ENCODE results near the gene CST2.
"Not testable (repeated sequence)": the region's sequence is repeated elsewhere in the genome, so short reads cannot be mapped to it uniquely, and the experiment has no call there.

The CST2 gene

GRCh38 chr20:23835716-23836115 is 9.2 kb upstream of the CST2 start:
- Histone ChIP-seq H3K27me3 (ENCODE audit: low read length) (no peaks in the 10 kb centered on the region), H3K9me3 (ENCODE audit: insufficient read depth, low read length) (no peaks in the 10 kb centered on the region), H4K20me1 (ENCODE audit: low read depth, low read length) (no peaks in the 10 kb centered on the region), H3K4me3 (ENCODE audit: insufficient read depth, low read length, poor library complexity, severe bottlenecking) (no peak overlapping the region), H2AFZ (ENCODE audit: low read depth, low read length, severe bottlenecking) (no peak overlapping the region), H3F3A (ENCODE audit: insufficient read depth) (no peaks in the 10 kb centered on the region), H3K36me3 (ENCODE audit: low read length) (no peaks in the 10 kb centered on the region), H3K9ac (ENCODE audit: low read length) (no peak overlapping the region), H3K79me2 (ENCODE audit: insufficient read depth, low read length) (no peaks in the 10 kb centered on the region), H3K9me2 (replicated peaks; ENCODE audit: insufficient read depth, low read length) (no peaks in the 10 kb centered on the region), H3K4me2 (ENCODE audit: low read depth, low read length, poor library complexity, severe bottlenecking) (no peak overlapping the region), H3K27ac (ENCODE audit: low read depth, low read length) (no peak overlapping the region)
- TF ChIP-seq EZH2phosphoT487 (conservative IDR thresholded peaks at IDR 0.05; ENCODE audit: low read length): no peak
- TF ChIP-seq, protein P1, sequence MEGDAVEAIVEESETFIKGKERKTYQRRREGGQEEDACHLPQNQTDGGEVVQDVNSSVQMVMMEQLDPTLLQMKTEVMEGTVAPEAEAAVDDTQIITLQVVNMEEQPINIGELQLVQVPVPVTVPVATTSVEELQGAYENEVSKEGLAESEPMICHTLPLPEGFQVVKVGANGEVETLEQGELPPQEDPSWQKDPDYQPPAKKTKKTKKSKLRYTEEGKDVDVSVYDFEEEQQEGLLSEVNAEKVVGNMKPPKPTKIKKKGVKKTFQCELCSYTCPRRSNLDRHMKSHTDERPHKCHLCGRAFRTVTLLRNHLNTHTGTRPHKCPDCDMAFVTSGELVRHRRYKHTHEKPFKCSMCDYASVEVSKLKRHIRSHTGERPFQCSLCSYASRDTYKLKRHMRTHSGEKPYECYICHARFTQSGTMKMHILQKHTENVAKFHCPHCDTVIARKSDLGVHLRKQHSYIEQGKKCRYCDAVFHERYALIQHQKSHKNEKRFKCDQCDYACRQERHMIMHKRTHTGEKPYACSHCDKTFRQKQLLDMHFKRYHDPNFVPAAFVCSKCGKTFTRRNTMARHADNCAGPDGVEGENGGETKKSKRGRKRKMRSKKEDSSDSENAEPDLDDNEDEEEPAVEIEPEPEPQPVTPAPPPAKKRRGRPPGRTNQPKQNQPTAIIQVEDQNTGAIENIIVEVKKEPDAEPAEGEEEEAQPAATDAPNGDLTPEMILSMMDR (IDR thresholded peaks at IDR 0.05; ENCODE audit: insufficient read depth, low read length, poor library complexity, severe bottlenecking): no peak

DNA sequence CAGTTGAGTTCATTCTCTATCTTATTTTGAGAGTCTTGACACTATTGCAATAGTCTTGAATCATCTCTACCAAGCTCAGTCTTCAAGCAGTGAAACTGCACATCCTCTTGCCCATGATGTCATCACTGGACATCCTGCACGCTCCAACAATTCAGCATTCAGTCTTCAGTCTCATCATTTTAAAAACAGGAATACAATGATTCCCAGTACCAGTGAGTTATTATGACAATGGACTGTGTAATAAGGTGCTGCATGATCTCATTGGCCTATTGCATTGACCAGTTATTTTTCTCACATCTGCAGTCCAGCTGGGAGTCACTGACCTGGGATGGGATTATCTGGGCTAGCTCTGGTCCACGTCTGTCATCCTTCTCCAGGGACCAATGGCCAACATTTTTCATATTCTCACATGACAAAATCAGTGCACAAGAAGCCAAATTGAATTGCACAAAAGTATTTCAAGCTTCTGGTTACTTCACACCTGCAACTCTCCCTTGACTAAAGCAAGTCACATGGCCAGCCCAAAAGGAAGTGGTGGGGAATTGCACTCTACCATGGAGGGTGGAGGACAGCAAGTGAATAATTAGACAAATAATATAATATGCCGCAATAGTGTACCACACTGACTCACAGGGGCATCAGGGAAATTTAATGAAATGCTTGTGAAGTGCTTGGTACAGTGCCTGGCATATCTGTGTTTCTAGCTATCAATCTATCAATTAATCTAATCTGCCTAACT is 6.4 kb upstream of the CST2 start:
- TF ChIP-seq, protein P1 (IDR thresholded peaks at IDR 0.05; ENCODE audit: insufficient read depth, low read length, poor library complexity, severe bottlenecking): no peak
- TF ChIP-seq EZH2phosphoT487 (conservative IDR thresholded peaks at IDR 0.05; ENCODE audit: low read length): no peak
- H3K9ac ChIP-seq (ENCODE audit: low read length): no peak overlapping the region
- no peaks in the 10 kb centered on the region for H3K27me3 ChIP-seq (ENCODE audit: low read length)
- no peak overlapping the region for H3K4me2 ChIP-seq (ENCODE audit: low read depth, low read length, poor library complexity, severe bottlenecking)
- no peak overlapping the region for H3K4me3 ChIP-seq (ENCODE audit: insufficient read depth, low read length, poor library complexity, severe bottlenecking)
- no peaks in the 10 kb centered on the region for H3F3A ChIP-seq (ENCODE audit: insufficient read depth)
- no peaks in the 10 kb centered on the region for H3K36me3 ChIP-seq (ENCODE audit: low read length)
- no peaks in the 10 kb centered on the region for H3K9me2 ChIP-seq (replicated peaks; ENCODE audit: insufficient read depth, low read length)
- H2AFZ ChIP-seq (ENCODE audit: low read depth, low read length, severe bottlenecking): no peak overlapping the region
- no peak overlapping the region for H3K27ac ChIP-seq (ENCODE audit: low read depth, low read length)
- H3K79me2 ChIP-seq (ENCODE audit: insufficient read depth, low read length): no peaks in the 10 kb centered on the region
- H4K20me1 ChIP-seq (ENCODE audit: low read depth, low read length): no peaks in the 10 kb centered on the region
- H3K9me3 ChIP-seq (ENCODE audit: insufficient read depth, low read length): no peaks in the 10 kb centered on the region

DNA sequence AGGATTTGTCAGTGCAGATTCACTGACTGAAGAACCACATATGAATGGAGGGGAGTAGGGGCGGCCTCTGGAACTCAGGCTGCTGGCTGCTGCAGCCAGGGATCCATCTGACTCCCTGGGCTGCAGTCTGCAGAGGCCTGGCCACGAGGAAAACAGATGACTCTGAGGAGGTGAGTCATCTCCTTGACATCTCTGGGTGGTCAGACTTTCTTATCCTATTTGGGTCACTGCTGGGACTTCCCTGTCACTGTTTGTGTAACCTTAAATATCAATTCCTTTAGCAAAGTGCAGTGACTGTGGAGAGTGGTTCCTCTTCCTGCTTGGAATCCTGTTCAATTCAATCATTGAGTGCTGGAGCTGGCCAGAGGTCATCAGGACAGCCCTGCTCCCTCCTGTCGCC is 5.4 kb upstream of the CST2 start:
- not testable (repeated sequence) for H2AFZ ChIP-seq (ENCODE audit: low read depth, low read length, severe bottlenecking); H3K79me2 ChIP-seq (ENCODE audit: insufficient read depth, low read length); H4K20me1 ChIP-seq (ENCODE audit: low read depth, low read length); H3K9me2 ChIP-seq (replicated peaks; ENCODE audit: insufficient read depth, low read length); H3K9ac ChIP-seq (ENCODE audit: low read length); H3K36me3 ChIP-seq (ENCODE audit: low read length); H3K27ac ChIP-seq (ENCODE audit: low read depth, low read length); H3K9me3 ChIP-seq (ENCODE audit: insufficient read depth, low read length); H3K4me3 ChIP-seq (ENCODE audit: insufficient read depth, low read length, poor library complexity, severe bottlenecking); H3F3A ChIP-seq (ENCODE audit: insufficient read depth); H3K4me2 ChIP-seq (ENCODE audit: low read depth, low read length, poor library complexity, severe bottlenecking); H3K27me3 ChIP-seq (ENCODE audit: low read length)

DNA sequence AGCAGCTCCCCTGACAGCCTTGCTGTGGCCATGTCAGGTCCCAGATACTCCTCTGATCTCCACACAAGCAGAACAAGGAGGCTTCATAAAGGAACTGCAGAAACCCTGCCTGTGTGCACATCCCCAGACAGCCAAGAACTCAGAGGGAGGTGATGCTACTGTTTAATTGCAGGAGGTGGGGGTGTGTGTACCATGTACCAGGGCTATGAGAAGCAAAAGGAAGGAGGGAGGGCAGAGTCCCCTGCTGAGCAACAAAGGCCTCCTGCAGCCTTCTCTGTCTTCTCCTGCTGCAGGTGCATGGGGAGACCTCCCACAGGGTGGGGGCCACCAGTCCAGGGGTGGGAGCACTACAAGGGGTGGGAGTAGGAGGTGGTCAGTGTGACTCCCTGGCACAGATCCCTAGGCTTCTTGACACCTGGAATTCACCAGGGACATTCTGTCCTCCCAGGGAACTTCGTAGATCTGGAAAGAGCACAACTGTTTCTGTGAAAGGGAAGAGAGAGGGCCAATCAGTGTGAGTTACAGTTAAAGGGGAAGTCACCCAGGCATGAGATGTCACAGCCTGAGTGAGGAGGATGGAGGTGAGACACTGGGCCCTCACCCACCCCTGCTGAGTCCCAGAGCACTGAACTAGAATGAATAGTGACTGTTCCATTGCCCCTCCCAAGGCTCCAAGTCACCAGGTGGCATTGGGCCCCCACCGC is 2.8 kb downstream of the CST2 start:
- no peak overlapping the region for H3K9ac ChIP-seq (ENCODE audit: low read length)
- no peaks in the 10 kb centered on the region for H3K27me3 ChIP-seq (ENCODE audit: low read length)
- no peak overlapping the region for H3K4me2 ChIP-seq (ENCODE audit: low read depth, low read length, poor library complexity, severe bottlenecking)
- H4K20me1 ChIP-seq (ENCODE audit: low read depth, low read length): no peaks in the 10 kb centered on the region
- TF ChIP-seq EZH2phosphoT487 (conservative IDR thresholded peaks at IDR 0.05; ENCODE audit: low read length): no peak
- TF ChIP-seq, protein P1 (IDR thresholded peaks at IDR 0.05; ENCODE audit: insufficient read depth, low read length, poor library complexity, severe bottlenecking): no peak
- no peak overlapping the region for H3K4me3 ChIP-seq (ENCODE audit: insufficient read depth, low read length, poor library complexity, severe bottlenecking)
- H3K36me3 ChIP-seq (ENCODE audit: low read length): no peaks in the 10 kb centered on the region
- H3K9me3 ChIP-seq (ENCODE audit: insufficient read depth, low read length): no peaks in the 10 kb centered on the region
- no peaks in the 10 kb centered on the region for H3K9me2 ChIP-seq (replicated peaks; ENCODE audit: insufficient read depth, low read length)
- H3F3A ChIP-seq (ENCODE audit: insufficient read depth): no peaks in the 10 kb centered on the region
- no peaks in the 10 kb centered on the region for H3K79me2 ChIP-seq (ENCODE audit: insufficient read depth, low read length)
- H2AFZ ChIP-seq (ENCODE audit: low read depth, low read length, severe bottlenecking): no peak overlapping the region
- H3K27ac ChIP-seq (ENCODE audit: low read depth, low read length): no peak overlapping the region

Measured in SU-DHL-6 (cell line).